Gastroesophageal sphincter (tissue), 4 donors: ENCODE data around the gene UNC5A. TPM values are rescaled to one million over a fixed set of nuclear protein-coding genes. Genes with fewer than 3 reads are reported as not detected.

Source experiments
- ATAC-seq: fragments of 150-250 bp; one replicate; pipeline ENCODE4 v1.9.1; 2016; ENCODE audit warnings: mild to moderate bottlenecking, moderate library complexity
- H3K27ac ChIP-seq, 4 donors: fragments of 200-600 bp; sonication (generic) in 3 of 4; 1 replicate in 3 of 4; 2 replicates in 1 of 4; pipeline ENCODE4 v1.5.1; 2016 to 2019
- H3K27me3 ChIP-seq: fragments of 200-600 bp; sonication (generic); one replicate; pipeline ENCODE4 v1.5.1; 2019
- H3K36me3 ChIP-seq, 2 donors: fragments of 200-600 bp; sonication (generic); one replicate each; pipeline ENCODE4 v1.5.1; 2019; ENCODE audit warnings: control low read depth in 1 of 2
- H3K4me1 ChIP-seq, 3 donors: fragments of 200-600 bp; sonication (generic); 1 replicate in 2 of 3; 2 replicates in 1 of 3; pipeline ENCODE4 v1.5.1; 2016 to 2019; ENCODE audit warnings: control low read depth in 2 of 3
- H3K4me3 ChIP-seq, 2 donors: fragments of 200-600 bp; sonication (generic); one replicate each; pipeline ENCODE4 v1.5.1; 2019; ENCODE audit warnings: mild to moderate bottlenecking in 1 of 2, moderate library complexity in 1 of 2
- H3K9me3 ChIP-seq, 3 donors: fragments of 200-600 bp; sonication (generic); one replicate each; pipeline ENCODE4 v1.5.1; 2017 to 2019; ENCODE audit warnings: control low read depth in 2 of 3
- EP300 ChIP-seq: sonication (generic); formaldehyde crosslinking; IDR thresholded peaks from one replicate; pipeline ENCODE4 v1.6.1; 2017; ENCODE audit warnings: antibody characterized with exemption, mild to moderate bottlenecking
- POLR2A ChIP-seq, 2 donors: fragments of 450-650 bp; IDR thresholded peaks; one replicate each; pipeline ENCODE4 v1.6.1; 2017; ENCODE audit warnings: antibody characterized with exemption in 2 of 2, mild to moderate bottlenecking in 2 of 2, moderate library complexity in 1 of 2
- POLR2AphosphoS5 ChIP-seq: sonication (generic); formaldehyde crosslinking; IDR thresholded peaks from one replicate; pipeline ENCODE4 v1.6.1; 2017; ENCODE audit warnings: antibody characterized with exemption
- WGBS, 2 donors: methylation state at CpG; one replicate each; pipeline ENCODE4 v1.1.5; 2018; ENCODE audit warnings: low coverage in 1 of 2; 5-methylcytosine and 5-hydroxymethylcytosine counted together
- total RNA-seq, 4 donors: library from RNA; depleted of rRNA; stranded (reverse); fragments of >200 nt; gene quantifications; one replicate each; pipeline ENCODE4 v1.1.0, GENCODE V29; 2016
- TF ChIP-seq, protein P1 (sequence below), 4 experiments: fragments of 200-600 bp in 2 of 4; fragments of 450-650 bp in 2 of 4; sonication (generic) in 1 of 4; IDR thresholded peaks; one replicate each; pipeline ENCODE4 v1.5.1; 2017 to 2019; ENCODE audit warnings: antibody characterized with exemption in 4 of 4, mild to moderate bottlenecking in 2 of 4, moderate library complexity in 2 of 4

Gene UNC5A
- total RNA-seq, 4 donors from 2014 or later, result 0.27 TPM; not detected in 3

DNA sequence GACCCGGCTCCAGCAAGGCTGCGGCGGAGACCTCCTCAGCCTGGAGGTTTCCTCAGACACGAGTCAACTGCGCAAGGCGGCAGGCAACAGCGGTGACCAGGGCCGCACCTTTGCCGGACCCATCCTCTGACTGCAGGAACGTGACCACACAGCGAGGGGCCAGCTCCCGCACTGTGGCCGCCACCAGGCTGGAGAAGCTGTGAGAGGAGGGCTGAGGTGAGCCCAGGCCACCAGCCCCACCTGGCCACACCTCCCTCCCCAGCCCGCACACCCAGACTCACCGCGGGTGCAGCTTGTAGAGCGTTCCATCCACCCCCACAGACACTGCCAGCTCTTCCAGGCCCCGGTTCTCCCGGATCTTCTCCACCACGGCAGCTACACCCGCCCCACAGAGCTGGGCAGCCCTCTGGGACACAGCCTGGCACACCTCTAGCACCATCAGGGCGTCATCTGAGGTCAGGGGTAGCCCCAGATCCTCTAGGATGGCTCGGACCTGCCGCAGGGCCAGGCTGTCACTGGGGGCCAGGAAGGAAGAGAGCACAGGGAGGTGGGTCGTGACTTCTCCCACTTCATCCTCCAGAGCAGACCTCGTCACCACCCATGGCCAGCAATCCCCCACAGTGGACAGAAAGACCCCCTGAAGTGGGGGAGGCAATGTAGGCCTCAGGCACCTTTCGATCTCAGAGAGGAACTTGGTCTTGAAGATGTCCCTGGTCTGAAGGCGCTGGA, 70.8 kb downstream of the UNC5A start:
- H3K4me3 ChIP-seq, result no peak overlapping the region
- no peak for ATAC-seq
- H3K9me3 ChIP-seq, result no peaks in the 10 kb centered on the region
- no peak overlapping the region for H3K27ac ChIP-seq
- WGBS, 2 donors, result 83 to 84% methylated on average over 2 to 4 of the region's 28 CpGs
- H3K36me3 ChIP-seq, result no peaks in the 10 kb centered on the region
- TF ChIP-seq POLR2A (IDR thresholded peaks at IDR 0.05) (no peak), POLR2AphosphoS5 (no peak), EP300 (no peak)
- TF ChIP-seq, protein P1, sequence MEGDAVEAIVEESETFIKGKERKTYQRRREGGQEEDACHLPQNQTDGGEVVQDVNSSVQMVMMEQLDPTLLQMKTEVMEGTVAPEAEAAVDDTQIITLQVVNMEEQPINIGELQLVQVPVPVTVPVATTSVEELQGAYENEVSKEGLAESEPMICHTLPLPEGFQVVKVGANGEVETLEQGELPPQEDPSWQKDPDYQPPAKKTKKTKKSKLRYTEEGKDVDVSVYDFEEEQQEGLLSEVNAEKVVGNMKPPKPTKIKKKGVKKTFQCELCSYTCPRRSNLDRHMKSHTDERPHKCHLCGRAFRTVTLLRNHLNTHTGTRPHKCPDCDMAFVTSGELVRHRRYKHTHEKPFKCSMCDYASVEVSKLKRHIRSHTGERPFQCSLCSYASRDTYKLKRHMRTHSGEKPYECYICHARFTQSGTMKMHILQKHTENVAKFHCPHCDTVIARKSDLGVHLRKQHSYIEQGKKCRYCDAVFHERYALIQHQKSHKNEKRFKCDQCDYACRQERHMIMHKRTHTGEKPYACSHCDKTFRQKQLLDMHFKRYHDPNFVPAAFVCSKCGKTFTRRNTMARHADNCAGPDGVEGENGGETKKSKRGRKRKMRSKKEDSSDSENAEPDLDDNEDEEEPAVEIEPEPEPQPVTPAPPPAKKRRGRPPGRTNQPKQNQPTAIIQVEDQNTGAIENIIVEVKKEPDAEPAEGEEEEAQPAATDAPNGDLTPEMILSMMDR (IDR thresholded peaks at IDR 0.05), result no peak
- no peaks in the 10 kb centered on the region for H3K4me1 ChIP-seq
- H3K27me3 ChIP-seq, result peaks cover 40% of the 10 kb centered on the region

DNA sequence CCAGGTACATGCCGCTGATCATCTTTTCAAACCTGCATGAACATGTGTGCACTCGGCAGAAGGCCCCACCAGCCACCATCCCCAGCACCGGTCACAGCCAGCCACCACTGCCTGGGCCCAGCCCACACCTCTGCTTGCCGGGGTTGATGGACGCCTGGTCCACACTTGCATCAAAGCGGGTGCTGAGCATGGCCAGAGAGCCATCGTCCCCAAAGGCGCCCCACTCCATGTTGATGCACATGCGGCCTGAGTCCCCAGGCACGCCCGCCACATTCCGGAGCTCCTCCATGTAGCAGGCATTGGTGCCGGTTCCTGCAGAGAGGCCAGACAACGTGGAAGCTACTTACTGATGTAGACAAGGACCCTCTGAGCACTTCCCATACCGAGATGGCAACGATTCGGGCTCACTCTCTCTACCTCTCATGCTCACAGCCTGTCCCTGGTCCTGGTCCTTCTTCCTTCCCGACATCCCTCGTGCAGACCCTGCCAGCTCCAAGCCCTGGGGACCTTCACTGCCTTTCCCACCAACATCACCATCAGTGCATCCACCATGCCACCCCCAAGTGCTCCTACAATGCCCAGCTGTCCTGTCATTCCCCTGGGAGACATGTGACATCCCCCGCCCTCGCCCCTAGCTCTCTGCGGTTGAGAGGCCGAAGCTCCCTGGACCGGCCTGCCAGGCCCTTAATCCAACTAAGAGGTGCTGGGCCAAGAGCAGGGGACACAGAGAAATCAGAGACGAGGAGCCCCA, 71.6 kb downstream of the UNC5A start:
- ATAC-seq, result no peak
- Histone ChIP-seq H3K4me1 (no peaks in the 10 kb centered on the region), H3K27ac (no peak overlapping the region), H3K27me3 (peaks cover 32% of the 10 kb centered on the region), H3K36me3 (no peaks in the 10 kb centered on the region), H3K9me3 (no peaks in the 10 kb centered on the region), H3K4me3 (no peak overlapping the region)
- WGBS, 2 donors, result 92% methylated on average over 7 to 14 of the region's 25 CpGs
- TF ChIP-seq POLR2A (IDR thresholded peaks at IDR 0.05), result no peak
- TF ChIP-seq EP300, result no peak
- TF ChIP-seq, protein P1 (IDR thresholded peaks at IDR 0.05), result no peak
- no peak for TF ChIP-seq POLR2AphosphoS5

DNA sequence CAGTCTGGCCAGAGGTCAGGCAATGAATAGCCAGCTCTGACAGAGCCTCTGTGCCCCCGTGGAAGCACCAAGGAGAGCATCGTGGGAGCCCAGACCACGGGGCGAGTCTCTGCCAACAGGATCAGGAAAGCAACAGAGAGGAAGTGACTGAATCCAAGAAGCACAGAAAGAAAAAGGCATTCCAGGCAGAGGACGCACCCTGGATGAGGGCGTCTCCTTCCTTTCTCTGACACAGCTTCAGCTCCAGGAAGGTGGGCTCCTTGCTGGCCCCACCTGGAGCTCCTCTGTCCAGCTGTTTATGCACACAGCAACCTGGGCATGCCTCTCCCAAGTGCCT, 72.2 kb downstream of the UNC5A start:
- TF ChIP-seq POLR2A (IDR thresholded peaks at IDR 0.05), result no peak
- TF ChIP-seq POLR2AphosphoS5, result no peak
- TF ChIP-seq EP300, result no peak
- TF ChIP-seq, protein P1 (IDR thresholded peaks at IDR 0.05), result no peak
- no CpG with 5 or more reads among the region's 6 CpGs for whole genome bisulfite sequencing, 2 donors
- no peak for ATAC-seq
- Histone ChIP-seq H3K27ac (no peak overlapping the region), H3K27me3 (peaks cover 26% of the 10 kb centered on the region), H3K9me3 (no peaks in the 10 kb centered on the region), H3K4me1 (no peaks in the 10 kb centered on the region), H3K36me3 (no peaks in the 10 kb centered on the region), H3K4me3 (no peak overlapping the region)

DNA sequence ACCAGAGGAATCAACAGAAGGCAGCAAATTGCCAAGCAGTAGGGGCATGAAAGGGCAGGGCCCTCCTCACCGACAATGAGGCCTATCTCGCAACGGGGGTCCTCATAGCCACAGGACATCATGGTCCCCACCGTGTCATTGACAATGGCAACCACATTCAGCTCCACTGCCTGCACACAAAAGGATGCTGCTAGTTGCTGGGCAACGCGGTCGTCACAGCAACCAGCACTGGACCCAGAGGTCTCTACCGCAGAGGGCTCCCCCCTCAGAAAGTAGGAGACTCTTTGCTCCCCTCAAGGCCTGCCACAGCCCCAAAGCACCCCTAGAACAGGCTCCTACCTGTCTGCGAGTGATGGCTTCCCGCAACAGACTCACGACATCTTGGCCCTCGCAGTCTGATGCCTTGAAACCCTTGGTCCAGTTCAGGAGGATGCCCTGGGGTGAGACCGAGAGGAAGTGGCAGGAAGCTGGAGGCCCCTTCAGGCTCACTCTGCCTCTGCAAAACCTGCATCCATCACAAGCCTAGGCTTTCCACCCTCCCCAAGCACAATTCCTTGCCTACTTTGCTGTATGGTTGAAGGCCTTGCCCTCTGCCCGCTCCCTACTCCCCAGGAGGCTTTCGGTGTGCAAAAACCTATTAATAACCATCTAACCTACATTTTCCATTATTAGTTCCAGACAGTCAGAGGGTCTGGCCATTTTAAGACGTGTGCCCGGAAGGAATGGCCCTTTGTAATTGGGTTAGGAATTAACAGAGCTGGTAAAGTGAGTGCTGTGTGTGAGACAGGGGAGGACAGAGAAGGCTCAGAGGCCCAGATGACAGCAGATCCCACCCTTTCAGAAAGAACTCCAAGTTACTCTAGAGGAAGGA, 73.6 kb downstream of the UNC5A start:
- no peaks in the 10 kb centered on the region for H3K36me3 ChIP-seq
- no peaks in the 10 kb centered on the region for H3K9me3 ChIP-seq
- H3K27ac ChIP-seq, result no peak overlapping the region
- no peaks in the 10 kb centered on the region for H3K4me1 ChIP-seq
- WGBS, 2 donors, result 92% methylated on average over 2 of the region's 17 CpGs; no CpG with 5 or more reads in 1 of the 2 donors
- H3K4me3 ChIP-seq, result no peak overlapping the region
- TF ChIP-seq POLR2AphosphoS5, result no peak
- TF ChIP-seq, protein P1 (IDR thresholded peaks at IDR 0.05), result no peak
- no peak for TF ChIP-seq EP300
- TF ChIP-seq POLR2A (IDR thresholded peaks at IDR 0.05), result no peak
- ATAC-seq, result no peak
- peaks cover 12% of the 10 kb centered on the region for H3K27me3 ChIP-seq
